ENCODE data around the gene SHFL.

The SHFL gene

DNA sequence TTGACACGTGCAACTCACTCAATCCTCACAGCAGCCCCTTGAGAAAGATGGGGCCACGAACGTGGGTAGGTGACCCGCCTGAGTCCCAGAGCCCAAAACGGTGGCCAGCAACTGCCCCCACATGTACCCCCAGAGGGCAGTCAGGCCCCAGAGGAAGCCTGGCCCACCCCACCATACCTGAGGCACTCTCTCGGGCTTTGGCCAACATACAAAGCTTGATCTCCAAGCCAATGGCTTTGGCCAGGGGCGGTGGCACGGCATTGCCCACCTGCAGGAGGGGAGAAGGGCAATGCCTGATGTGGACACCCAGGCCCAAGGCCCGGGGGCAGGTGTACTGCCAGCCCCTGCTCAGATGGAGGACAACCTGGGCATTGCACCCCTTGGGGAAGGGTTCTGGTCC, 47.9 kb downstream of the SHFL start:
- DNase-seq (ENCODE audit: low spot score), result no peak

- no peak for DNase-seq (ENCODE audit: low spot score)
These were observed 49.6 kb downstream of the SHFL start for GRCh38 chr19:10135551-10136334.

GRCh38 chr19:10136936-10137335, 50.8 kb downstream of the SHFL start:
- no peak for DNase-seq (ENCODE audit: low spot score)

- DNase-seq (ENCODE audit: low spot score), result peak; percentile 71
These were observed 51.9 kb downstream of the SHFL start for GRCh38 chr19:10137751-10138682.

- no peak for DNase-seq (ENCODE audit: low spot score)
These were observed 53.0 kb downstream of the SHFL start for GRCh38 chr19:10138879-10139795.

DNA sequence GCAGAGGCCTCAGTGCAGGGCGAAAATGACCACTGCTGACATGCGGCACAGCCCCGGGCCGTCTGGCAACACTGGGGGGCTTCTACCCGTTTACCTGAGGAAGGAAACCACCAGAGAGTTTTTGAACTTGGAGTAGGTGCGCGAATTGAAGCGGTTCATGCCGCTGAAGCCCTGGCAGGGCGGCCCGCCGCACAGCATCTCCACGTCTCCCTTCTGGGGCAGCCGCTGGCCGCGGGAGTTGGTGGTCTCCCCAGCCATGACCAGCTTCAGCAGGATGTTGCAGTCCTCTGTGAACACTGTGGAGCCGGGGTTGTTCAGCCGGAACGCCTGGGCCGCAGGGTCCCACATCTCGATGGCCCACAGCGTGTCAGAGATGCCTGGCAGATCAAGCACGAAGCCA, 53.8 kb downstream of the SHFL start:
- no peak for DNase-seq (ENCODE audit: low spot score)

DNA sequence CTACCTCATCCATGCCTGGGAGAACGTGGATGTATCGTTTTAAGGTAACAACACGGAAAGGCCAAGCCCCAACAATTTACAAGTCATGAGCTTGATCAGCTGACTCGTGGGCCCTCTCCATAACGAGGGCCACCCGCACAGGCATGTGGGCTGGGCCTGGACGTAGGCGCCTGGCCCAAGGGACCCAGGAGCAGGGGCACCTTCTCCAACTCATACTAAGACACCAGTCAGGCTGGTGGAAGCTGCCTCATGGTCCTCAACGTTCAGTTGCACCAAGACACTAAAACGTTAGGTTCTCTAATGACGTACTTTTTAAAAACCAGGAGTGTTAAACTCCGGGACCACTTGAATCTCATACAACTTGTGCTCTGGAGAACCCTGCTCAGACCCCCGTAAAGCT, 55.4 kb downstream of the SHFL start:
- no peak for DNase-seq (ENCODE audit: low spot score)

DNA sequence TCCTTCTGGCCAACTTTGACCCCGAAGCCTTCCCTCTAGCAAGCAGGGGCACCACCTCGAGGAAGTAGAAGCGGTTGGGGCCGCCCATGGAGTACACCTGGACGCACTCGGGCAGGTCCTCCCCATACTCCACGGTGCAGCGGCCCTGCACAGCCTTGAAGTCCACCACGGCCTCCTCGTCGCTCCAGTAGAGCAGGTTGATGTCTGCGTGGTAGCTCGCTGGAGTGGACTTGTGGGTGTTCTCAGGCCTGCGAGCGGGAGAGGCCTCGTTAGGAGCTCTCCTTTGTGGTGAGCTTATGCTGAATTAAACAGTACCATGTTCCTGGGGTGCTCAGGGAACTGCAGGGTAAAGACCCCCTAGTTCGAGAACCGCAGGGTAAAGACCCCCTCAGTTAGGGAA, 55.9 kb downstream of the SHFL start:
- no peak for DNase-seq (ENCODE audit: low spot score)

Measured in globus pallidus (tissue), 1 donor.